PFSK-1 (cell line): ENCODE results near the gene OCLN.

ENCODE experiments used
- FOXP2 ChIP-seq: optimal IDR thresholded peaks from 2 replicates; pipeline ENCODE3; 2011; ENCODE audit warnings: borderline replicate concordance, control low read depth, inconsistent platforms; ENCODE audit not compliant: insufficient read depth; ENCODE audit errors: extremely low read length, extremely low read depth
- POLR2AphosphoS5 ChIP-seq: IDR thresholded peaks from 2 replicates; pipeline ENCODE4 v1.6.1; 2012; ENCODE audit warnings: low read depth, mild to moderate bottlenecking, control low read depth, low read length, moderate library complexity
- REST ChIP-seq, 2 experiments: IDR thresholded peaks; 2 replicates each; pipeline versions ENCODE4 v1.6.1 to v1.8.0; 2011 to 2012; ENCODE audit warnings: low read depth in 2 of 2, low read length in 2 of 2, control low read depth in 1 of 2, inconsistent platforms in 1 of 2, mild to moderate bottlenecking in 1 of 2, moderate library complexity in 1 of 2; ENCODE audit not compliant: insufficient read depth in 1 of 2
- SIN3A ChIP-seq: IDR thresholded peaks from 2 replicates; pipeline ENCODE4 v1.6.1; 2012; ENCODE audit warnings: mild to moderate bottlenecking, low read length, moderate library complexity, borderline replicate concordance; ENCODE audit not compliant: insufficient read depth
- TAF1 ChIP-seq: IDR thresholded peaks from 2 replicates; pipeline ENCODE4 v1.6.1; 2012; ENCODE audit warnings: low read length, control low read depth, borderline replicate concordance; ENCODE audit not compliant: insufficient read depth

- TF ChIP-seq TAF1 (no peak), POLR2AphosphoS5 (no peak), SIN3A (no peak), REST (IDR thresholded peaks at IDR 0.05; ENCODE audit: insufficient read depth in 1 of 2, low read depth in 2 of 2, low read length in 2 of 2) (no peak), FOXP2 (no peak)
Observed at GRCh38 chr5:69467442-69468225, 25.0 kb upstream of the OCLN start.
